Trophoblast cell (in vitro differentiated cells and primary cell): ENCODE measurements around the gene CDC42EP4.

Experiments
- DNase-seq, 2 donors: peaks; one replicate each; pipeline ENCODE4 v3.0.0-alpha.2; 2016
- H2AFZ ChIP-seq: 2 replicates; pipeline ENCODE4 v1.6.1; 2013; ENCODE audit warnings: low read length, moderate library complexity, mild to moderate bottlenecking; ENCODE audit not compliant: insufficient read depth, poor library complexity
- H2AK5ac ChIP-seq: 2 replicates; pipeline ENCODE4 v1.6.1; 2013; ENCODE audit warnings: mild to moderate bottlenecking, low read length
- H2BK120ac ChIP-seq: 2 replicates; pipeline ENCODE4 v1.6.1; 2013; ENCODE audit warnings: low read length, mild to moderate bottlenecking, moderate library complexity; ENCODE audit not compliant: insufficient read depth, poor library complexity
- H2BK12ac ChIP-seq: 2 replicates; pipeline ENCODE4 v1.6.1; 2013; ENCODE audit warnings: mild to moderate bottlenecking, low read length, moderate library complexity
- H2BK5ac ChIP-seq: 2 replicates; pipeline ENCODE4 v1.6.1; 2013; ENCODE audit warnings: low read length, low read depth, moderate library complexity, mild to moderate bottlenecking; ENCODE audit not compliant: poor library complexity
- H3K14ac ChIP-seq: 2 replicates; pipeline ENCODE4 v1.6.1; 2013; ENCODE audit warnings: mild to moderate bottlenecking, low read length
- H3K18ac ChIP-seq: 2 replicates; pipeline ENCODE4 v1.6.1; 2013; ENCODE audit warnings: mild to moderate bottlenecking, low read length
- H3K23ac ChIP-seq: 2 replicates; pipeline ENCODE4 v1.6.1; 2013; ENCODE audit warnings: low read length
- H3K27ac ChIP-seq: 2 replicates; pipeline ENCODE4 v1.5.1; 2013; ENCODE audit warnings: low read depth, mild to moderate bottlenecking, inconsistent platforms, low read length, moderate library complexity
- H3K27me3 ChIP-seq: 2 replicates; pipeline ENCODE4 v1.6.1; 2013; ENCODE audit warnings: inconsistent platforms, mild to moderate bottlenecking, low read length, moderate library complexity; ENCODE audit not compliant: insufficient read depth
- H3K36me3 ChIP-seq, 2 experiments: 1 replicate in 1 of 2; 2 replicates in 1 of 2; pipeline ENCODE4 v1.6.1; 2013; ENCODE audit warnings: low read length in 2 of 2, mild to moderate bottlenecking in 2 of 2, moderate library complexity in 1 of 2; ENCODE audit not compliant: insufficient read depth in 2 of 2, control insufficient read depth in 1 of 2
- H3K4ac ChIP-seq: 2 replicates; pipeline ENCODE4 v1.6.1; 2013; ENCODE audit warnings: low read depth, mild to moderate bottlenecking, low read length, moderate library complexity
- H3K4me1 ChIP-seq, 2 experiments: 1 replicate in 1 of 2; 2 replicates in 1 of 2; pipeline ENCODE4 v1.6.1; 2013; ENCODE audit warnings: low read length in 2 of 2, mild to moderate bottlenecking in 2 of 2, moderate library complexity in 1 of 2; ENCODE audit not compliant: insufficient read depth in 2 of 2, control insufficient read depth in 1 of 2
- H3K4me2 ChIP-seq: 2 replicates; pipeline ENCODE4 v1.6.1; 2013; ENCODE audit warnings: inconsistent platforms, mild to moderate bottlenecking, low read length, moderate library complexity
- H3K4me3 ChIP-seq: 2 replicates; pipeline ENCODE4 v1.5.1; 2013; ENCODE audit warnings: mild to moderate bottlenecking, low read depth, low read length, inconsistent platforms
- H3K79me1 ChIP-seq: one replicate; pipeline ENCODE4 v1.6.1; 2013; ENCODE audit warnings: low read length
- H3K79me2 ChIP-seq: 2 replicates; pipeline ENCODE4 v1.6.1; 2013; ENCODE audit warnings: low read length, mild to moderate bottlenecking; ENCODE audit not compliant: control insufficient read depth, insufficient read depth, poor library complexity
- H3K9ac ChIP-seq: 2 replicates; pipeline ENCODE4 v1.6.1; 2013; ENCODE audit warnings: mild to moderate bottlenecking, low read length
- H3K9me3 ChIP-seq: 2 replicates; pipeline ENCODE4 v1.6.1; 2013; ENCODE audit warnings: low read depth, mild to moderate bottlenecking, control low read depth, inconsistent platforms, low read length; ENCODE audit not compliant: insufficient read depth
- H4K12ac ChIP-seq: 2 replicates; pipeline ENCODE4 v1.6.1; 2013; ENCODE audit warnings: low read depth, mild to moderate bottlenecking, low read length, moderate library complexity
- H4K8ac ChIP-seq: 2 replicates; pipeline ENCODE4 v1.6.1; 2013; ENCODE audit warnings: low read depth, mild to moderate bottlenecking, low read length, moderate library complexity
- H4K91ac ChIP-seq: one replicate; pipeline ENCODE4 v1.6.1; 2013; ENCODE audit warnings: low read depth, mild to moderate bottlenecking, low read length, moderate library complexity
- WGBS: extraction: QIAGEN DNeasy Blood & Tissue Kit; methylation state at CpG from one replicate; pipeline ENCODE4 v1.1.7; 2013; ENCODE audit warnings: missing lambda C conversion rate; ENCODE audit not compliant: insufficient read length, insufficient coverage; ENCODE audit errors: extremely low coverage; 5-methylcytosine and 5-hydroxymethylcytosine counted together

The CDC42EP4 gene

GRCh38 chr17:73318427-73318813, 6.6 kb upstream of the CDC42EP4 start:
- no peaks in the 10 kb centered on the region for H3K36me3 ChIP-seq
- H4K12ac ChIP-seq, result no peak overlapping the region
- no peak overlapping the region for H3K18ac ChIP-seq
- no peak overlapping the region for H3K23ac ChIP-seq
- no peak overlapping the region for H3K4ac ChIP-seq
- no peak overlapping the region for H3K27ac ChIP-seq
- H3K79me1 ChIP-seq, result no peaks in the 10 kb centered on the region
- no peak overlapping the region for H2BK5ac ChIP-seq
- H3K4me1 ChIP-seq, result peaks cover 0 to 7% of the 10 kb centered on the region in 2 experiments
- no peak overlapping the region for H3K4me2 ChIP-seq
- no peak overlapping the region for H2BK12ac ChIP-seq
- no peak overlapping the region for H4K91ac ChIP-seq
- no peak overlapping the region for H2AK5ac ChIP-seq
- WGBS, result no CpG with 5 or more reads among the region's 8 CpGs
- no peaks in the 10 kb centered on the region for H3K27me3 ChIP-seq
- no peak overlapping the region for H2AFZ ChIP-seq
- no peak overlapping the region for H3K14ac ChIP-seq
- H2BK120ac ChIP-seq, result no peak overlapping the region
- H3K9me3 ChIP-seq, result no peaks in the 10 kb centered on the region
- H3K4me3 ChIP-seq, result no peak overlapping the region
- H4K8ac ChIP-seq, result no peak overlapping the region
- H3K9ac ChIP-seq, result no peak overlapping the region
- H3K79me2 ChIP-seq, result no peaks in the 10 kb centered on the region
- no peak for DNase-seq

- no peak overlapping the region for H3K18ac ChIP-seq
- H3K4me2 ChIP-seq, result no peak overlapping the region
- no peak overlapping the region for H3K4me3 ChIP-seq
- H3K27ac ChIP-seq, result no peak overlapping the region
- H3K36me3 ChIP-seq, result no peaks in the 10 kb centered on the region
- H3K4me1 ChIP-seq, result peaks cover 0 to 6% of the 10 kb centered on the region in 2 experiments
- H4K8ac ChIP-seq, result no peak overlapping the region
- H2BK120ac ChIP-seq, result no peak overlapping the region
- no peaks in the 10 kb centered on the region for H3K79me2 ChIP-seq
- H3K23ac ChIP-seq, result no peak overlapping the region
- no peak overlapping the region for H2AFZ ChIP-seq
- no peak overlapping the region for H2BK12ac ChIP-seq
- H3K14ac ChIP-seq, result no peak overlapping the region
- no peak overlapping the region for H2AK5ac ChIP-seq
- H3K27me3 ChIP-seq, result no peaks in the 10 kb centered on the region
- WGBS, result no CpG with 5 or more reads among the region's 9 CpGs
- no peak overlapping the region for H4K12ac ChIP-seq
- no peaks in the 10 kb centered on the region for H3K9me3 ChIP-seq
- H3K9ac ChIP-seq, result no peak overlapping the region
- no peak overlapping the region for H2BK5ac ChIP-seq
- H3K79me1 ChIP-seq, result no peaks in the 10 kb centered on the region
- no peak overlapping the region for H3K4ac ChIP-seq
- H4K91ac ChIP-seq, result no peak overlapping the region
- DNase-seq, result no peak
Observed at GRCh38 chr17:73317513-73318426, 6.0 kb upstream of the CDC42EP4 start.

- no CpG with 5 or more reads among the region's 8 CpGs for WGBS
- peaks cover 3 to 10% of the 10 kb centered on the region in 2 experiments for H3K4me1 ChIP-seq
- H3K4me2 ChIP-seq, result no peak overlapping the region
- H3K27ac ChIP-seq, result no peak overlapping the region
- no peak overlapping the region for H2BK5ac ChIP-seq
- H3K18ac ChIP-seq, result no peak overlapping the region
- H3K27me3 ChIP-seq, result no peaks in the 10 kb centered on the region
- H2AK5ac ChIP-seq, result no peak overlapping the region
- H3K23ac ChIP-seq, result no peak overlapping the region
- no peak overlapping the region for H2BK12ac ChIP-seq
- no peak overlapping the region for H3K14ac ChIP-seq
- no peaks in the 10 kb centered on the region for H3K36me3 ChIP-seq
- no peak overlapping the region for H4K12ac ChIP-seq
- no peak overlapping the region for H3K4me3 ChIP-seq
- peaks cover 3% of the 10 kb centered on the region for H3K79me2 ChIP-seq
- H3K4ac ChIP-seq, result no peak overlapping the region
- H2BK120ac ChIP-seq, result no peak overlapping the region
- DNase-seq, result no peak
- H4K8ac ChIP-seq, result no peak overlapping the region
- H3K79me1 ChIP-seq, result peaks cover 5% of the 10 kb centered on the region
- no peaks in the 10 kb centered on the region for H3K9me3 ChIP-seq
- no peak overlapping the region for H3K9ac ChIP-seq
- H2AFZ ChIP-seq, result no peak overlapping the region
- no peak overlapping the region for H4K91ac ChIP-seq
Observed at GRCh38 chr17:73316919-73317505, 5.2 kb upstream of the CDC42EP4 start.

- Histone ChIP-seq H3K4me3 (no peak overlapping the region), H2BK120ac (no peak overlapping the region), H3K27ac (no peak overlapping the region), H4K8ac (no peak overlapping the region), H2AFZ (no peak overlapping the region), H3K9ac (no peak overlapping the region), H3K79me1 (peaks cover 17% of the 10 kb centered on the region), H3K79me2 (peaks cover 13% of the 10 kb centered on the region), H3K9me3 (no peaks in the 10 kb centered on the region), H3K18ac (no peak overlapping the region), H3K36me3 (no peaks in the 10 kb centered on the region), H2BK5ac (no peak overlapping the region), H4K12ac (no peak overlapping the region), H3K14ac (no peak overlapping the region), H2BK12ac (no peak overlapping the region), H3K4ac (no peak overlapping the region), H3K27me3 (no peaks in the 10 kb centered on the region), H3K4me1 (peaks cover 3 to 10% of the 10 kb centered on the region in 2 experiments), H4K91ac (no peak overlapping the region), H3K23ac (no peak overlapping the region), H2AK5ac (no peak overlapping the region), H3K4me2 (no peak overlapping the region)
- WGBS, result no CpG with 5 or more reads among the region's 5 CpGs
- no peak for DNase-seq
Observed at GRCh38 chr17:73315471-73315870, 3.7 kb upstream of the CDC42EP4 start.
